GM18873 (cell line): ENCODE results near the gene ITGA11.

Source experiments
- ATAC-seq: cut with Tn5 transposase; IDR thresholded peaks from one replicate; pipeline ENCODE4 v1.9.1; 2021; ENCODE audit warnings: mild to moderate bottlenecking, moderate library complexity, moderate number of reproducible peaks; ENCODE audit not compliant: unreplicated experiment, low FRiP score

ITGA11 gene

GRCh38 chr15:68431792-68432401 lies at the start of gene ITGA11:
ITGA11 (minus strand) TSS chr15:68432163; CDS start chr15:68432066, 97 bp downstream.
- no peak for ATAC-seq

- no peak for ATAC-seq
Observed at GRCh38 chr15:68481321-68481720, 49.4 kb upstream of the ITGA11 start.

GRCh38 chr15:68480296-68480695 lies 48.3 kb upstream of the ITGA11 start:
- no peak for ATAC-seq

GRCh38 chr15:68479870-68480269 lies 47.9 kb upstream of the ITGA11 start:
- no peak for ATAC-seq

GRCh38 chr15:68479406-68479805 lies 47.4 kb upstream of the ITGA11 start:
- no peak for ATAC-seq

GRCh38 chr15:68478853-68479252 lies 46.9 kb upstream of the ITGA11 start:
- no peak for ATAC-seq

GRCh38 chr15:68475449-68475848 lies 43.5 kb upstream of the ITGA11 start:
- ATAC-seq, result no peak

GRCh38 chr15:68471541-68471940 lies 39.6 kb upstream of the ITGA11 start:
- ATAC-seq, result no peak

- ATAC-seq, result no peak
Observed at GRCh38 chr15:68470976-68471375, 39.0 kb upstream of the ITGA11 start.

- no peak for ATAC-seq
Observed at GRCh38 chr15:68470049-68470742, 38.2 kb upstream of the ITGA11 start.

- no peak for ATAC-seq
Observed at GRCh38 chr15:68469162-68470048, 37.4 kb upstream of the ITGA11 start.

- no peak for ATAC-seq
Observed at GRCh38 chr15:68466876-68467275, 34.9 kb upstream of the ITGA11 start.

GRCh38 chr15:68465861-68466560 lies 34.0 kb upstream of the ITGA11 start:
- no peak for ATAC-seq

- ATAC-seq, result no peak
Observed at GRCh38 chr15:68464448-68465090, 32.6 kb upstream of the ITGA11 start.

- no peak for ATAC-seq
Observed at GRCh38 chr15:68463996-68464395, 32.0 kb upstream of the ITGA11 start.

- ATAC-seq, result no peak
Observed at GRCh38 chr15:68463444-68463843, 31.5 kb upstream of the ITGA11 start.

- no peak for ATAC-seq
Observed at GRCh38 chr15:68460166-68460565, 28.2 kb upstream of the ITGA11 start.

- no peak for ATAC-seq
Observed at GRCh38 chr15:68450192-68450591, 18.2 kb upstream of the ITGA11 start.

- no peak for ATAC-seq
Observed at GRCh38 chr15:68449389-68449788, 17.4 kb upstream of the ITGA11 start.
